GM12878 (cell line): ENCODE data around the gene ALAD.

Source experiments
- EP300 ChIP-seq, 2 experiments: fragments of 150-350 bp in 1 of 2; IDR thresholded peaks; 2 replicates each; pipeline ENCODE4 v1.6.1; 2011 to 2012; ENCODE audit warnings: low read depth in 2 of 2, low read length in 2 of 2, borderline replicate concordance in 1 of 2, improper control_type of control experiment in 1 of 2, inconsistent platforms in 1 of 2; ENCODE audit not compliant: control insufficient read depth in 1 of 2
- ESRRA ChIP-seq: IDR thresholded peaks from 2 replicates; pipeline ENCODE4 v1.6.1; 2012; ENCODE audit warnings: mild to moderate bottlenecking, low read length, improper control_type of control experiment
- FOXM1 ChIP-seq: IDR thresholded peaks from 2 replicates; pipeline ENCODE4 v1.6.1; 2012; ENCODE audit warnings: low read depth, mild to moderate bottlenecking, inconsistent platforms, low read length, moderate library complexity
- MAX ChIP-seq: IDR thresholded peaks from 2 replicates; pipeline ENCODE4 v1.6.1; 2012; ENCODE audit warnings: low read depth, low read length, improper control_type of control experiment
- POLR2AphosphoS5 ChIP-seq: IDR thresholded peaks from 2 replicates; pipeline ENCODE4 v1.6.1; 2011; ENCODE audit warnings: mild to moderate bottlenecking, low read length, inconsistent platforms
- RAD21 ChIP-seq: IDR thresholded peaks from 2 replicates; pipeline ENCODE4 v1.6.1; 2011; ENCODE audit warnings: mild to moderate bottlenecking, low read depth, low read length, moderate library complexity; ENCODE audit not compliant: insufficient read depth
- RFX5 ChIP-seq: IDR thresholded peaks from 2 replicates; pipeline ENCODE4 v1.6.1; 2011; ENCODE audit warnings: low read depth, low read length, improper control_type of control experiment
- YY1 ChIP-seq: IDR thresholded peaks from 2 replicates; pipeline ENCODE4 v1.6.1; 2011; ENCODE audit warnings: low read depth, mild to moderate bottlenecking, low read length
- ZNF217 ChIP-seq: fragments of 450-650 bp; IDR thresholded peaks from 2 replicates; pipeline ENCODE4 v1.6.1; 2017; ENCODE audit warnings: antibody characterized with exemption, mild to moderate bottlenecking
- TF ChIP-seq, protein P1 (sequence below), 3 experiments: IDR thresholded peaks in 2 of 3; conservative IDR thresholded peaks in 1 of 3; 2 replicates each; pipeline ENCODE4 v1.5.1; 2011; ENCODE audit warnings: low read depth in 3 of 3, low read length in 3 of 3, mild to moderate bottlenecking in 3 of 3, control low read depth in 2 of 3, moderate library complexity in 2 of 3, inconsistent platforms in 1 of 3, mixed read lengths in 1 of 3; ENCODE audit not compliant: control insufficient read depth in 2 of 3, insufficient read depth in 1 of 3; ENCODE audit errors: extremely low read depth in 1 of 3
- TF ChIP-seq, protein P2 (sequence below): fragments of 450-650 bp; IDR thresholded peaks from 2 replicates; pipeline ENCODE4 v1.6.1; 2014; ENCODE audit warnings: mild to moderate bottlenecking
- TF ChIP-seq, protein P3 (sequence below): fragments of 450-650 bp; IDR thresholded peaks from 2 replicates; pipeline ENCODE4 v1.6.1; 2017; ENCODE audit warnings: mild to moderate bottlenecking

DNA sequence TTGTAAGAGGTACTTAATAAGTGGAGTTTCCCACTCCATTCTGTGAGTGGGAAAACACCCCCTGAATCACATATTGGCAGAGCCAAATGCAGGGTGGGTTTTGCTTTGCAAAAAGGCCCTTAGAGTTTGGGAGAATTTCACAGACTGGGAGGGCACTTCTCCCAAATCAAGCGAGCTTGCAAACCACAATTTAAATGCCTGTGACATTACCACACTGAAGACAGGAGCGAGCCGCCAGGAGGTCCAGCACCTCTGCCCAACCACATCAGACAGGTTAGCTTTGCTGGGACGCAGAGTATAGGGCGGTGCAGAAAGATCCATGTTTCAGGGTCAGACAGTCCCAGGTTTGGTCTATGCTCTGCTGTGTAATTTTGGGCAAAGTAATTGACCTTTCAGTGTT, 2.3 kb downstream of the ALAD start:
- TF ChIP-seq, protein P1, sequence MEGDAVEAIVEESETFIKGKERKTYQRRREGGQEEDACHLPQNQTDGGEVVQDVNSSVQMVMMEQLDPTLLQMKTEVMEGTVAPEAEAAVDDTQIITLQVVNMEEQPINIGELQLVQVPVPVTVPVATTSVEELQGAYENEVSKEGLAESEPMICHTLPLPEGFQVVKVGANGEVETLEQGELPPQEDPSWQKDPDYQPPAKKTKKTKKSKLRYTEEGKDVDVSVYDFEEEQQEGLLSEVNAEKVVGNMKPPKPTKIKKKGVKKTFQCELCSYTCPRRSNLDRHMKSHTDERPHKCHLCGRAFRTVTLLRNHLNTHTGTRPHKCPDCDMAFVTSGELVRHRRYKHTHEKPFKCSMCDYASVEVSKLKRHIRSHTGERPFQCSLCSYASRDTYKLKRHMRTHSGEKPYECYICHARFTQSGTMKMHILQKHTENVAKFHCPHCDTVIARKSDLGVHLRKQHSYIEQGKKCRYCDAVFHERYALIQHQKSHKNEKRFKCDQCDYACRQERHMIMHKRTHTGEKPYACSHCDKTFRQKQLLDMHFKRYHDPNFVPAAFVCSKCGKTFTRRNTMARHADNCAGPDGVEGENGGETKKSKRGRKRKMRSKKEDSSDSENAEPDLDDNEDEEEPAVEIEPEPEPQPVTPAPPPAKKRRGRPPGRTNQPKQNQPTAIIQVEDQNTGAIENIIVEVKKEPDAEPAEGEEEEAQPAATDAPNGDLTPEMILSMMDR (IDR thresholded peaks at IDR 0.05 in 2 of 3, conservative IDR thresholded peaks at IDR 0.05 in 1 of 3; ENCODE audit: control insufficient read depth in 2 of 3, extremely low read depth in 1 of 3, insufficient read depth in 1 of 3, low read depth in 3 of 3, low read length in 3 of 3) = no peak
- no peak for TF ChIP-seq POLR2AphosphoS5
- TF ChIP-seq RFX5 = no peak
- TF ChIP-seq, protein P2, sequence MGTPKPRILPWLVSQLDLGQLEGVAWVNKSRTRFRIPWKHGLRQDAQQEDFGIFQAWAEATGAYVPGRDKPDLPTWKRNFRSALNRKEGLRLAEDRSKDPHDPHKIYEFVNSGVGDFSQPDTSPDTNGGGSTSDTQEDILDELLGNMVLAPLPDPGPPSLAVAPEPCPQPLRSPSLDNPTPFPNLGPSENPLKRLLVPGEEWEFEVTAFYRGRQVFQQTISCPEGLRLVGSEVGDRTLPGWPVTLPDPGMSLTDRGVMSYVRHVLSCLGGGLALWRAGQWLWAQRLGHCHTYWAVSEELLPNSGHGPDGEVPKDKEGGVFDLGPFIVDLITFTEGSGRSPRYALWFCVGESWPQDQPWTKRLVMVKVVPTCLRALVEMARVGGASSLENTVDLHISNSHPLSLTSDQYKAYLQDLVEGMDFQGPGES = no peak
- no peak for TF ChIP-seq ESRRA
- TF ChIP-seq ZNF217 = no peak
- no peak for TF ChIP-seq YY1
- TF ChIP-seq, protein P3, sequence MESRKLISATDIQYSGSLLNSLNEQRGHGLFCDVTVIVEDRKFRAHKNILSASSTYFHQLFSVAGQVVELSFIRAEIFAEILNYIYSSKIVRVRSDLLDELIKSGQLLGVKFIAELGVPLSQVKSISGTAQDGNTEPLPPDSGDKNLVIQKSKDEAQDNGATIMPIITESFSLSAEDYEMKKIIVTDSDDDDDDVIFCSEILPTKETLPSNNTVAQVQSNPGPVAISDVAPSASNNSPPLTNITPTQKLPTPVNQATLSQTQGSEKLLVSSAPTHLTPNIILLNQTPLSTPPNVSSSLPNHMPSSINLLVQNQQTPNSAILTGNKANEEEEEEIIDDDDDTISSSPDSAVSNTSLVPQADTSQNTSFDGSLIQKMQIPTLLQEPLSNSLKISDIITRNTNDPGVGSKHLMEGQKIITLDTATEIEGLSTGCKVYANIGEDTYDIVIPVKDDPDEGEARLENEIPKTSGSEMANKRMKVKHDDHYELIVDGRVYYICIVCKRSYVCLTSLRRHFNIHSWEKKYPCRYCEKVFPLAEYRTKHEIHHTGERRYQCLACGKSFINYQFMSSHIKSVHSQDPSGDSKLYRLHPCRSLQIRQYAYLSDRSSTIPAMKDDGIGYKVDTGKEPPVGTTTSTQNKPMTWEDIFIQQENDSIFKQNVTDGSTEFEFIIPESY = no peak
- no peak for TF ChIP-seq MAX
- TF ChIP-seq FOXM1 = no peak
- no peak for TF ChIP-seq EP300 (IDR thresholded peaks at IDR 0.05; ENCODE audit: borderline replicate concordance in 1 of 2, control insufficient read depth in 1 of 2, low read depth in 2 of 2, low read length in 2 of 2)
- no peak for TF ChIP-seq RAD21
